Hepatocyte (in vitro differentiated cells): Measurements from ENCODE around the gene NFKB1.

Source experiments
- EZH2phosphoT487 ChIP-seq: fragments of 200-600 bp; sonication (generic); IDR thresholded peaks from one replicate; pipeline ENCODE4 v1.6.1; 2018; ENCODE audit warnings: antibody characterized with exemption, mild to moderate bottlenecking, low read depth, moderate library complexity; ENCODE audit not compliant: unreplicated experiment, severe bottlenecking
- TF ChIP-seq, protein P1 (sequence below): fragments of 200-600 bp; sonication (generic); IDR thresholded peaks from 2 replicates; pipeline ENCODE4 v1.5.1; 2016; ENCODE audit warnings: antibody characterized with exemption, mild to moderate bottlenecking; ENCODE audit not compliant: poor library complexity

DNA sequence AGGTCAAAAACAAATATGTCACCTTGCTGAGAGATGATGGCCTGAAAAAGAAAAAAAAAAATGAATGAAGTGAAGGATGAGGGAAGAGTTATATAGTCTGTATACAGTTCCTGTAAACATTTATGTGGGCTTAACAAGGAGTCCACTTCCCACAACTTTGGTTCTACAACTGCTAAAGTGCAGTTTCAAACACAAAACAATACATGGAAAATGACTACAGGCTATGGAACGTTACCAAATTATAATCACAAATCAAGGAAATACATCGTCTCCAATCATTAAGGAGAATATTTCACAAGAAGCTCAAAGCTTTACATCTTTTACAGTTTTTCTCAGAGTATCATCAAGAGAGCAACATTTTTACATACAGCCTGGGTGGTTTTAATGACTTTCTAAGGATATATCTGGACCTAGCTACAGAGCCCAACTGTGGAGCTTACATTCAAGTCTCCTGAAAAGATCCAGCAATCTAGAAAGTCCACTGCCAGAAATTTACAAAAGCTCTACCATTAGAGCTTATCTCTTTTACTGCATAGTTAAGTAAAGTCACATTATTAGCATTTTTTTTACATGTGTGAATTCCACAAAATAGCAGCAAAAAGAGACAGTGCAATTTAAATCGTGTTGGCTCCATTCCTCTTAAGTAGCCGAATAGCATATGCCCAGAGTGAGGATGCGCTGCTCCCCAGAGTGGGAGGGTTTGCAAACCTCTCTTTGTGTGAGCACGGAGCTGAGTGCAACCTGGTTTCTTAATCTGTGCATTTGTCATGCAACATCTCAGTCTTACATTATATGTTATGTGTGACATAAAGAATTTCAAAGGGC, 131.3 kb downstream of the NFKB1 start:
- TF ChIP-seq, protein P1, sequence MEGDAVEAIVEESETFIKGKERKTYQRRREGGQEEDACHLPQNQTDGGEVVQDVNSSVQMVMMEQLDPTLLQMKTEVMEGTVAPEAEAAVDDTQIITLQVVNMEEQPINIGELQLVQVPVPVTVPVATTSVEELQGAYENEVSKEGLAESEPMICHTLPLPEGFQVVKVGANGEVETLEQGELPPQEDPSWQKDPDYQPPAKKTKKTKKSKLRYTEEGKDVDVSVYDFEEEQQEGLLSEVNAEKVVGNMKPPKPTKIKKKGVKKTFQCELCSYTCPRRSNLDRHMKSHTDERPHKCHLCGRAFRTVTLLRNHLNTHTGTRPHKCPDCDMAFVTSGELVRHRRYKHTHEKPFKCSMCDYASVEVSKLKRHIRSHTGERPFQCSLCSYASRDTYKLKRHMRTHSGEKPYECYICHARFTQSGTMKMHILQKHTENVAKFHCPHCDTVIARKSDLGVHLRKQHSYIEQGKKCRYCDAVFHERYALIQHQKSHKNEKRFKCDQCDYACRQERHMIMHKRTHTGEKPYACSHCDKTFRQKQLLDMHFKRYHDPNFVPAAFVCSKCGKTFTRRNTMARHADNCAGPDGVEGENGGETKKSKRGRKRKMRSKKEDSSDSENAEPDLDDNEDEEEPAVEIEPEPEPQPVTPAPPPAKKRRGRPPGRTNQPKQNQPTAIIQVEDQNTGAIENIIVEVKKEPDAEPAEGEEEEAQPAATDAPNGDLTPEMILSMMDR, result no peak
- no peak for TF ChIP-seq EZH2phosphoT487
